GM23338 (cell line): ENCODE data around the gene TRPM3.

Source experiments
- CREB1 ChIP-seq: fragments of 250-450 bp; sonication (Bioruptor Pico); IDR thresholded peaks from 2 replicates; pipeline ENCODE4 v1.5.0; 2020; ENCODE audit warnings: low read depth, mild to moderate bottlenecking, moderate library complexity
- CTCF ChIP-seq, 2 experiments: fragments of 200-600 bp in 1 of 2; sonication (generic) in 1 of 2; conservative IDR thresholded peaks; 2 replicates each; pipeline versions ENCODE4 v1.5.1 to v1.6.1; 2016 to 2017; ENCODE audit warnings: antibody characterized with exemption in 2 of 2, low read depth in 2 of 2, mild to moderate bottlenecking in 2 of 2, moderate library complexity in 1 of 2
- EZH2 ChIP-seq: fragments of 200-600 bp; sonication (generic); IDR thresholded peaks from one replicate; pipeline ENCODE4 v1.8.0; 2017; ENCODE audit warnings: antibody characterized with exemption, mild to moderate bottlenecking, low read depth; ENCODE audit not compliant: unreplicated experiment
- EZH2phosphoT487 ChIP-seq: fragments of 200-600 bp; sonication (generic); IDR thresholded peaks from one replicate; pipeline ENCODE4 v1.8.1; 2018; ENCODE audit warnings: antibody characterized with exemption; ENCODE audit not compliant: unreplicated experiment
- JUNB ChIP-seq: IDR thresholded peaks from one replicate; pipeline ENCODE4 v1.6.1; 2016; ENCODE audit warnings: antibody characterized with exemption; ENCODE audit not compliant: unreplicated experiment
- NANOG ChIP-seq: IDR thresholded peaks from 2 replicates; pipeline ENCODE4 v1.6.1; 2016; ENCODE audit warnings: antibody characterized with exemption, borderline replicate concordance
- POLR2AphosphoS5 ChIP-seq: IDR thresholded peaks from 2 replicates; pipeline ENCODE4 v1.6.1; 2016; ENCODE audit warnings: antibody characterized with exemption, low read depth
- REST ChIP-seq: IDR thresholded peaks from one replicate; pipeline ENCODE4 v1.6.1; 2018; ENCODE audit warnings: antibody characterized with exemption; ENCODE audit not compliant: unreplicated experiment
- ZNF331 ChIP-seq: fragments of 250-450 bp; sonication (Bioruptor Pico); IDR thresholded peaks from 2 replicates; pipeline ENCODE4 v1.5.0; 2020; ENCODE audit warnings: low read depth, mild to moderate bottlenecking, moderate library complexity
- TF ChIP-seq, protein P1 (sequence below): IDR thresholded peaks from 2 replicates; pipeline ENCODE4 v1.6.1; 2016; ENCODE audit warnings: antibody characterized with exemption
- TF ChIP-seq, protein P2 (sequence below): fragments of 250-450 bp; sonication (Bioruptor Pico); IDR thresholded peaks from 2 replicates; pipeline ENCODE4 v1.5.0; 2020; ENCODE audit warnings: mild to moderate bottlenecking, moderate library complexity

DNA sequence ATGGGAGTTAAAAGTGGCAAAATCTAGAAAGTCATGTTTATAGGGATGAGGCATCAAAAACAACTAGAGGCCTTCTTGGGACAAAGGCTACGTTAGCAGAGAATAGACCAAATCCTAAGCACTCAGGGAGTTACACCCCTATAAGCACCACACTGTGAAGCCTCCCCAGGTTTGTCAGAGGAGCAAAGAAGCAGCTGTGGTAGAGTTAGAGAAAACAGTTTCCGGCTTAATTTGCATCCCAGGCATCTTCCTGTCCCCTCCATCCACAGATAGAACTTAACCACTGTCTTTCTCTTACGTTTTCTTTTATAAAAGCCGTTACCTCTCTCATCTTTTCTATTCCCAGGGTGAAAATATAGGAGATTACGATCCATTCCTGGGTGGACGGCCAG lies 518.4 kb downstream of the TRPM3 start:
- TF ChIP-seq CTCF (conservative IDR thresholded peaks at IDR 0.05; ENCODE audit: low read depth in 2 of 2) (no peak), EZH2 (no peak), POLR2AphosphoS5 (no peak), NANOG (no peak), EZH2phosphoT487 (no peak), REST (no peak), CREB1 (CRISPR knock-in tag) (no peak), JUNB (no peak), ZNF331 (CRISPR knock-in tag) (no peak)
- TF ChIP-seq, protein P1, sequence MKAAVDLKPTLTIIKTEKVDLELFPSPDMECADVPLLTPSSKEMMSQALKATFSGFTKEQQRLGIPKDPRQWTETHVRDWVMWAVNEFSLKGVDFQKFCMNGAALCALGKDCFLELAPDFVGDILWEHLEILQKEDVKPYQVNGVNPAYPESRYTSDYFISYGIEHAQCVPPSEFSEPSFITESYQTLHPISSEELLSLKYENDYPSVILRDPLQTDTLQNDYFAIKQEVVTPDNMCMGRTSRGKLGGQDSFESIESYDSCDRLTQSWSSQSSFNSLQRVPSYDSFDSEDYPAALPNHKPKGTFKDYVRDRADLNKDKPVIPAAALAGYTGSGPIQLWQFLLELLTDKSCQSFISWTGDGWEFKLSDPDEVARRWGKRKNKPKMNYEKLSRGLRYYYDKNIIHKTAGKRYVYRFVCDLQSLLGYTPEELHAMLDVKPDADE: no peak
- TF ChIP-seq, protein P2, sequence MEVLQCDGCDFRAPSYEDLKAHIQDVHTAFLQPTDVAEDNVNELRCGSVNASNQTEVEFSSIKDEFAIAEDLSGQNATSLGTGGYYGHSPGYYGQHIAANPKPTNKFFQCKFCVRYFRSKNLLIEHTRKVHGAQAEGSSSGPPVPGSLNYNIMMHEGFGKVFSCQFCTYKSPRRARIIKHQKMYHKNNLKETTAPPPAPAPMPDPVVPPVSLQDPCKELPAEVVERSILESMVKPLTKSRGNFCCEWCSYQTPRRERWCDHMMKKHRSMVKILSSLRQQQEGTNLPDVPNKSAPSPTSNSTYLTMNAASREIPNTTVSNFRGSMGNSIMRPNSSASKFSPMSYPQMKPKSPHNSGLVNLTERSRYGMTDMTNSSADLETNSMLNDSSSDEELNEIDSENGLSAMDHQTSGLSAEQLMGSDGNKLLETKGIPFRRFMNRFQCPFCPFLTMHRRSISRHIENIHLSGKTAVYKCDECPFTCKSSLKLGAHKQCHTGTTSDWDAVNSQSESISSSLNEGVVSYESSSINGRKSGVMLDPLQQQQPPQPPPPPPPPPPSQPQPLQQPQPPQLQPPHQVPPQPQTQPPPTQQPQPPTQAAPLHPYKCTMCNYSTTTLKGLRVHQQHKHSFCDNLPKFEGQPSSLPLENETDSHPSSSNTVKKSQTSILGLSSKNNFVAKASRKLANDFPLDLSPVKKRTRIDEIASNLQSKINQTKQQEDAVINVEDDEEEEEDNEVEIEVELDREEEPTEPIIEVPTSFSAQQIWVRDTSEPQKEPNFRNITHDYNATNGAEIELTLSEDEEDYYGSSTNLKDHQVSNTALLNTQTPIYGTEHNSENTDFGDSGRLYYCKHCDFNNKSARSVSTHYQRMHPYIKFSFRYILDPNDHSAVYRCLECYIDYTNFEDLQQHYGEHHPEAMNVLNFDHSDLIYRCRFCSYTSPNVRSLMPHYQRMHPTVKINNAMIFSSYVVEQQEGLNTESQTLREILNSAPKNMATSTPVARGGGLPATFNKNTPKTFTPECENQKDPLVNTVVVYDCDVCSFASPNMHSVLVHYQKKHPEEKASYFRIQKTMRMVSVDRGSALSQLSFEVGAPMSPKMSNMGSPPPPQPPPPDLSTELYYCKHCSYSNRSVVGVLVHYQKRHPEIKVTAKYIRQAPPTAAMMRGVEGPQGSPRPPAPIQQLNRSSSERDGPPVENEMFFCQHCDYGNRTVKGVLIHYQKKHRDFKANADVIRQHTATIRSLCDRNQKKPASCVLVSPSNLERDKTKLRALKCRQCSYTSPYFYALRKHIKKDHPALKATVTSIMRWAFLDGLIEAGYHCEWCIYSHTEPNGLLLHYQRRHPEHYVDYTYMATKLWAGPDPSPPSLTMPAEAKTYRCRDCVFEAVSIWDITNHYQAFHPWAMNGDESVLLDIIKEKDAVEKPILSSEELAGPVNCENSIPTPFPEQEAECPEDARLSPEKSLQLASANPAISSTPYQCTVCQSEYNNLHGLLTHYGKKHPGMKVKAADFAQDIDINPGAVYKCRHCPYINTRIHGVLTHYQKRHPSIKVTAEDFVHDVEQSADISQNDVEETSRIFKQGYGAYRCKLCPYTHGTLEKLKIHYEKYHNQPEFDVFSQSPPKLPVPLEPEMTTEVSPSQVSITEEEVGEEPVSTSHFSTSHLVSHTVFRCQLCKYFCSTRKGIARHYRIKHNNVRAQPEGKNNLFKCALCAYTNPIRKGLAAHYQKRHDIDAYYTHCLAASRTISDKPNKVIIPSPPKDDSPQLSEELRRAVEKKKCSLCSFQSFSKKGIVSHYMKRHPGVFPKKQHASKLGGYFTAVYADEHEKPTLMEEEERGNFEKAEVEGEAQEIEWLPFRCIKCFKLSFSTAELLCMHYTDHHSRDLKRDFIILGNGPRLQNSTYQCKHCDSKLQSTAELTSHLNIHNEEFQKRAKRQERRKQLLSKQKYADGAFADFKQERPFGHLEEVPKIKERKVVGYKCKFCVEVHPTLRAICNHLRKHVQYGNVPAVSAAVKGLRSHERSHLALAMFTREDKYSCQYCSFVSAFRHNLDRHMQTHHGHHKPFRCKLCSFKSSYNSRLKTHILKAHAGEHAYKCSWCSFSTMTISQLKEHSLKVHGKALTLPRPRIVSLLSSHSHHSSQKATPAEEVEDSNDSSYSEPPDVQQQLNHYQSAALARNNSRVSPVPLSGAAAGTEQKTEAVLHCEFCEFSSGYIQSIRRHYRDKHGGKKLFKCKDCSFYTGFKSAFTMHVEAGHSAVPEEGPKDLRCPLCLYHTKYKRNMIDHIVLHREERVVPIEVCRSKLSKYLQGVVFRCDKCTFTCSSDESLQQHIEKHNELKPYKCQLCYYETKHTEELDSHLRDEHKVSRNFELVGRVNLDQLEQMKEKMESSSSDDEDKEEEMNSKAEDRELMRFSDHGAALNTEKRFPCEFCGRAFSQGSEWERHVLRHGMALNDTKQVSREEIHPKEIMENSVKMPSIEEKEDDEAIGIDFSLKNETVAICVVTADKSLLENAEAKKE (CRISPR knock-in tag): no peak
